ENCODE data around the gene MSMB. TPM values are rescaled to one million over a fixed set of nuclear protein-coding genes. Genes with fewer than 3 reads are reported as not detected.
"Not testable (repeated sequence)": the region's sequence is repeated elsewhere in the genome, so short reads cannot be mapped to it uniquely, and the experiment has no call there.

MSMB gene
- total and polyA plus RNA-seq, 2 donors from 2014 or later: not detected

DNA sequence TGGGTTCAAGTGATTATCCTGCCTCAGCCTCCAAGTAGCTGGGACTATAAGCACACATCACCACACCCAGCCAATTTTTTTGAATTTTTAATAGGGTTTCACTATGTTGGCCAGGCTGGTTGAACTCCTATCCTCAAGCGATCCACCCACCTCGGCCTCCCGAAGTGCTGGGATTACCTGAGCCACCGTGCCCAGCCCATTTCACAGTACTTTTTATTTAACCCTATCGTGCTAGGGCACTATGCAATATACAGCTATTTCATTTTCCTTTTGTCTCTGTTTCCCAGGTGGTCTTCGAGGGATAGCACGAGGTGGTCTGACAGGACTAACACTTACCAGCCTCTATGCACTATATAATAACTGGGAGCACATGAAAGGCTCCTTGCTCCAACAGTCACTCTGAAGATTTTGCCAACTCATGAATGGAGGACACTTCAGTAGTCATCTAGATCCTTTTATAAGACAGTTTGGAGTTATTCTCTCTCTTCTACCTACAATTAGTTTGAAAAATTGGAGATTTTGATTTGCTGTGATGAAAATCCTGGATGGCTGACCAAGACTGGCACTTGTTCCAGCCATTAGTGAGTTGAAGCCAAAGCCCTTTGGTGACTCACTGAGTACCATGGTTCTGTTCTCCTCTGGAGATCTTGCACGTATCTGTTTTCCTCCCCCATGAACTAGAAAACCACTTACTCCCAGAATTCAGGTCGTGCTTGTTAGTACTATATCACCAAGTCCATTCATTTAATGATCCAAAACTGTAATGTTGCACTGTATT lies 43.0 kb downstream of the MSMB start:
- Histone ChIP-seq H3K9me3 (ENCODE audit: control insufficient read depth in 2 of 3, insufficient read depth in 1 of 3, low read length in 3 of 3) (no peaks in the 10 kb centered on the region), H3K27ac (ENCODE audit: low read depth in 2 of 2, low read length in 2 of 2) (no peak overlapping the region), H3K27me3 (ENCODE audit: control insufficient read depth, insufficient read depth, low read length) (no peaks in the 10 kb centered on the region), H3K4me1 (ENCODE audit: control insufficient read depth in 2 of 3, insufficient read depth in 2 of 3, low read depth in 1 of 3, low read length in 3 of 3) (peaks cover 0 to 11% (median 3%) of the 10 kb centered on the region in 3 donors), H3K36me3 (ENCODE audit: control insufficient read depth in 2 of 3, insufficient read depth in 3 of 3, low read length in 3 of 3) (peaks cover 15 to 50% (median 24%) of the 10 kb centered on the region in 3 donors), H3K4me3 (ENCODE audit: low read length in 3 of 3) (no peak overlapping the region), H3K9ac (ENCODE audit: low read length in 3 of 3) (no peak overlapping the region)
- TF ChIP-seq, protein P1, sequence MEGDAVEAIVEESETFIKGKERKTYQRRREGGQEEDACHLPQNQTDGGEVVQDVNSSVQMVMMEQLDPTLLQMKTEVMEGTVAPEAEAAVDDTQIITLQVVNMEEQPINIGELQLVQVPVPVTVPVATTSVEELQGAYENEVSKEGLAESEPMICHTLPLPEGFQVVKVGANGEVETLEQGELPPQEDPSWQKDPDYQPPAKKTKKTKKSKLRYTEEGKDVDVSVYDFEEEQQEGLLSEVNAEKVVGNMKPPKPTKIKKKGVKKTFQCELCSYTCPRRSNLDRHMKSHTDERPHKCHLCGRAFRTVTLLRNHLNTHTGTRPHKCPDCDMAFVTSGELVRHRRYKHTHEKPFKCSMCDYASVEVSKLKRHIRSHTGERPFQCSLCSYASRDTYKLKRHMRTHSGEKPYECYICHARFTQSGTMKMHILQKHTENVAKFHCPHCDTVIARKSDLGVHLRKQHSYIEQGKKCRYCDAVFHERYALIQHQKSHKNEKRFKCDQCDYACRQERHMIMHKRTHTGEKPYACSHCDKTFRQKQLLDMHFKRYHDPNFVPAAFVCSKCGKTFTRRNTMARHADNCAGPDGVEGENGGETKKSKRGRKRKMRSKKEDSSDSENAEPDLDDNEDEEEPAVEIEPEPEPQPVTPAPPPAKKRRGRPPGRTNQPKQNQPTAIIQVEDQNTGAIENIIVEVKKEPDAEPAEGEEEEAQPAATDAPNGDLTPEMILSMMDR (IDR thresholded peaks at IDR 0.05; ENCODE audit: borderline replicate concordance, extremely low read depth, insufficient read depth): no peak
- FAIRE-seq (no peak), DNase-seq (no peak)
- intact Hi-C loops (cut with DNase I): no loop called here

DNA sequence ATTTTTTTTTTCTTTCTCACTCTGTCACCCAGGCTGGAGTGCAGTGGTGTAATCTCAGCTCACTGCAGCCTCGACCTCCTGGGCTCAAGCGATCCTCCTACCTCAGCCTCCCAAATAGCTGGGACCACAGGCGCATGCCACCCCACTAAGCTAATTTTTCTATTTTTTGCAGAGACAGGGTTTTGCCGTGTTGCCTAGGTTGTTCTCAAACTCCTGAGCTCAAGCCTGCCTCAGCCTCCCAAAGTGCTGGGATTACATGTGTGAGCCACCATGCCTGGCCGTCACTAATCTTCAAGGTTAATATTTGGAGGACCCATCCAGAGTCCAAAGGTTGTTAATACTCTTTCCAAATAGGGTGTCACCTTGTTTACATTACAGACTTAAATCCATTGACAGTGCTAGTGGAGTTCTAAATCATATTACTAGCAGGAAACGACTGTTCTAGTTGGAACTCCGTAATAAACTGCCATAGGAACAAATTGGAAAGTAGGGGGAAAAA lies 43.8 kb downstream of the MSMB start:
- H3K9me3 ChIP-seq (ENCODE audit: control insufficient read depth in 2 of 3, insufficient read depth in 1 of 3, low read length in 3 of 3); H3K9ac ChIP-seq (ENCODE audit: low read length in 3 of 3); H3K27ac ChIP-seq (ENCODE audit: low read depth in 2 of 2, low read length in 2 of 2); H3K4me3 ChIP-seq (ENCODE audit: low read length in 3 of 3); H3K27me3 ChIP-seq (ENCODE audit: control insufficient read depth, insufficient read depth, low read length); FAIRE-seq; intact Hi-C loops (cut with DNase I); DNase-seq: not testable (repeated sequence)
- peaks cover 11 to 44% (median 20%) of the 10 kb centered on the region in 3 donors for H3K36me3 ChIP-seq (ENCODE audit: control insufficient read depth in 2 of 3, insufficient read depth in 3 of 3, low read length in 3 of 3)
- H3K4me1 ChIP-seq (ENCODE audit: control insufficient read depth in 2 of 3, insufficient read depth in 2 of 3, low read depth in 1 of 3, low read length in 3 of 3): peaks cover 0 to 12% (median 2%) of the 10 kb centered on the region in 3 donors

DNA sequence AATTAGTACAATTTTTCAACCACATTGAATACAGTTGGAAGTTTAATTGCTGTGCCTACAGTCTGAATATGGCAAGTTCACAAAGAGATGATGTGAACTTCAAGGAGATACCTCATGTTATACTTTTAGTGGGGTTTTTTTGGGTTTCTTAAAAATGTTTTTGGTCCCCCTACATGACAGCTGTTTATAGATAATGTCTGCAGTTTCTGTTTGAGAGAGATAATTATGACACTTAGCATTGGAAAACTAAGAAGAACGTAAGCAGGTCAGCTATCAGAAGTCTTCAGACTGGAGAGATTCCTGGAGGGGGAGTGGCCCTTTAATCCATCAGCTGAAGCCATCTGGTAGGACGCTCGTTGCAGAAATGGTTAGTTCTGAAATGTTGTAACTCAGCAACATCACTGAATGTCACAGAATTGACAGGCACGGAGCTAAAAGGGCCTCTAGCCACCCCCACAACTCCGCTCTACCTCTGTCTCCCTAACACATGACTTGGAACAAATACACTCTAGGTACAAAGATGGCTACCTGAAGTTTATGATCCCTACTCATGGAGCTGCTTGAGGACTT lies 44.8 kb downstream of the MSMB start:
- Histone ChIP-seq H3K27me3 (ENCODE audit: control insufficient read depth, insufficient read depth, low read length) (no peaks in the 10 kb centered on the region), H3K9me3 (ENCODE audit: control insufficient read depth in 2 of 3, insufficient read depth in 1 of 3, low read length in 3 of 3) (no peaks in the 10 kb centered on the region), H3K9ac (ENCODE audit: low read length in 3 of 3) (no peak overlapping the region), H3K4me1 (ENCODE audit: control insufficient read depth in 2 of 3, insufficient read depth in 2 of 3, low read depth in 1 of 3, low read length in 3 of 3) (peaks cover 0 to 8% (median 0%) of the 10 kb centered on the region in 3 donors), H3K4me3 (ENCODE audit: low read length in 3 of 3) (no peak overlapping the region), H3K36me3 (ENCODE audit: control insufficient read depth in 2 of 3, insufficient read depth in 3 of 3, low read length in 3 of 3) (peaks cover 11 to 34% (median 18%) of the 10 kb centered on the region in 3 donors), H3K27ac (ENCODE audit: low read depth in 2 of 2, low read length in 2 of 2) (no peak overlapping the region)
- FAIRE-seq (no peak), DNase-seq (no peak)
- intact Hi-C loops (cut with DNase I): no loop called here
- TF ChIP-seq, protein P1 (IDR thresholded peaks at IDR 0.05; ENCODE audit: borderline replicate concordance, extremely low read depth, insufficient read depth): no peak

DNA sequence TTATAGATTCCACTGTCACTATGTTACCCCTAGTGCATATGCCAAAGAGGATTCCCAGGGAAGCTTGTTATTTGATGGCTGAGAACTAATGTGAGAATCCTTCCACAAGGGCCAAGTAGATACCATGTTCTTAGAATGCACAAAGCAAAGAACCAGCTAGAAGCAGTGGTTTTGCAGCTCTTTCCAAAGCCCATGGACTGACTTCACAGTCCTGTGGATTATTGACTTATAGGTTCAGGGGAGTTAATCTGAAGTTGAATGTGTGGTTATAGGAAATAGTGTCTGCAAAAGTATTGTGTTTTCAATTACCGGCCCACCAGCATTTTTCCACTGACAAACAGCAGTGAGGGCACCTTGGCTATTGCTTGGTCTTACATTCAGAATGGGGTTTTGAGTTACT lies 45.5 kb downstream of the MSMB start:
- TF ChIP-seq, protein P1 (IDR thresholded peaks at IDR 0.05; ENCODE audit: borderline replicate concordance, extremely low read depth, insufficient read depth): no peak

DNA sequence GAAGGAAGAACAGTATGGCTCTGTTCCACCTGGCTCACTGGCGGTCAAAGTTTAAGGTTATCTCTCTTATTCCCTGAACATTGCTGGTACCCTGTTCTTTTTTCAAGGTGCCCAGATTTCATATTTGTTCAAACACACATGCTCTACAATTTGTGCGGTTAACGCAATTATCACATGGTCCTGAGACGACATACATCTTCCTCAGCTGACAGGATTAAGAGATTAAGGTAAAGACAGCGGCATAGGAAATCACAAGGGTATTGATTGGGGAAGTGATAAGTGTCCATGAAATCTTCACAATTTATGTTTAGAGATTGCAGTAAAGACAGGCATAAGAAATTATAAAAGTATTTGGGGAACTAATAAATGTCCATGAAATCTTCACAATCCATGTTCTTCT lies 46.1 kb downstream of the MSMB start:
- H3K27me3 ChIP-seq (ENCODE audit: control insufficient read depth, insufficient read depth, low read length); H3K4me3 ChIP-seq (ENCODE audit: low read length in 3 of 3); H3K9ac ChIP-seq (ENCODE audit: low read length in 3 of 3); intact Hi-C loops (cut with DNase I); H3K9me3 ChIP-seq (ENCODE audit: control insufficient read depth in 2 of 3, insufficient read depth in 1 of 3, low read length in 3 of 3); H3K4me1 ChIP-seq (ENCODE audit: control insufficient read depth in 2 of 3, insufficient read depth in 2 of 3, low read depth in 1 of 3, low read length in 3 of 3); FAIRE-seq; H3K27ac ChIP-seq (ENCODE audit: low read depth in 2 of 2, low read length in 2 of 2); DNase-seq: not testable (repeated sequence)
- H3K36me3 ChIP-seq (ENCODE audit: control insufficient read depth in 2 of 3, insufficient read depth in 3 of 3, low read length in 3 of 3): peaks cover 5 to 21% (median 12%) of the 10 kb centered on the region in 3 donors

More for the DNA sequence above, 45.5 kb downstream of the MSMB start:
- H3K4me1 ChIP-seq (ENCODE audit: control insufficient read depth in 2 of 3, insufficient read depth in 2 of 3, low read depth in 1 of 3, low read length in 3 of 3): peaks cover 0 to 8% (median 0%) of the 10 kb centered on the region in 3 donors
- H3K4me3 ChIP-seq (ENCODE audit: low read length in 3 of 3): no peak overlapping the region
- H3K9ac ChIP-seq (ENCODE audit: low read length in 3 of 3): no peak overlapping the region
- H3K36me3 ChIP-seq (ENCODE audit: control insufficient read depth in 2 of 3, insufficient read depth in 3 of 3, low read length in 3 of 3): peaks cover 7 to 27% (median 13%) of the 10 kb centered on the region in 3 donors
- H3K27ac ChIP-seq (ENCODE audit: low read depth in 2 of 2, low read length in 2 of 2): no peak overlapping the region
- intact Hi-C loops (cut with DNase I): no loop called here
- DNase-seq (no peak), FAIRE-seq (no peak)
- no peaks in the 10 kb centered on the region for H3K27me3 ChIP-seq (ENCODE audit: control insufficient read depth, insufficient read depth, low read length)
- H3K9me3 ChIP-seq (ENCODE audit: control insufficient read depth in 2 of 3, insufficient read depth in 1 of 3, low read length in 3 of 3): no peaks in the 10 kb centered on the region

Measured in kidney (tissue), 14 donors.